GM12874 (cell line): ENCODE results near the gene MRAS.

Experiments
- TF ChIP-seq, protein P1 (sequence below): IDR thresholded peaks from 2 replicates; pipeline ENCODE4 v1.5.1; 2011; ENCODE audit warnings: low read depth, mild to moderate bottlenecking, control low read depth, low read length, moderate library complexity; ENCODE audit not compliant: insufficient read depth

MRAS gene

GRCh38 chr3:138317687-138318086 lies 30.7 kb upstream of the MRAS start:
- TF ChIP-seq, protein P1, sequence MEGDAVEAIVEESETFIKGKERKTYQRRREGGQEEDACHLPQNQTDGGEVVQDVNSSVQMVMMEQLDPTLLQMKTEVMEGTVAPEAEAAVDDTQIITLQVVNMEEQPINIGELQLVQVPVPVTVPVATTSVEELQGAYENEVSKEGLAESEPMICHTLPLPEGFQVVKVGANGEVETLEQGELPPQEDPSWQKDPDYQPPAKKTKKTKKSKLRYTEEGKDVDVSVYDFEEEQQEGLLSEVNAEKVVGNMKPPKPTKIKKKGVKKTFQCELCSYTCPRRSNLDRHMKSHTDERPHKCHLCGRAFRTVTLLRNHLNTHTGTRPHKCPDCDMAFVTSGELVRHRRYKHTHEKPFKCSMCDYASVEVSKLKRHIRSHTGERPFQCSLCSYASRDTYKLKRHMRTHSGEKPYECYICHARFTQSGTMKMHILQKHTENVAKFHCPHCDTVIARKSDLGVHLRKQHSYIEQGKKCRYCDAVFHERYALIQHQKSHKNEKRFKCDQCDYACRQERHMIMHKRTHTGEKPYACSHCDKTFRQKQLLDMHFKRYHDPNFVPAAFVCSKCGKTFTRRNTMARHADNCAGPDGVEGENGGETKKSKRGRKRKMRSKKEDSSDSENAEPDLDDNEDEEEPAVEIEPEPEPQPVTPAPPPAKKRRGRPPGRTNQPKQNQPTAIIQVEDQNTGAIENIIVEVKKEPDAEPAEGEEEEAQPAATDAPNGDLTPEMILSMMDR = no peak

GRCh38 chr3:138323971-138324370 lies 24.4 kb upstream of the MRAS start:
- TF ChIP-seq, protein P1 = no peak

DNA sequence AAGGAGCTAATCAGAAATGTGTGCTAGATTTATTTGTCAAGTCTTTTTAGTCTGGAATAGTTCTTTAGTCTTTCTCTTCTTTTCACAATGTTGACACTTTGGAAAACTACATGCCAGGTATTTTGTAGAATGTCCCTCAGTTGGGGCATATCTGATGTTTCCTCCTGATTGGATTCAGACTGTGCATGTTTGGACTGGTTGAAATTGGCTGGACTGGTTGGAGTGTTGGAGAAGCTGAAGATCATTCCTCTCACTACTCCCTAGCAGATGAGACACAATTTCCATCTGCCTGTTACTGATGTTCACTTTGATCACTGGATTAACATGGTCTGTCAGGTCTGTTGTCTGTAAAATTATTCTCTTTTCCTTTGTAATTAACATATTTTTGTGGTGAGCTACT lies 22.4 kb upstream of the MRAS start:
- TF ChIP-seq, protein P1 = no peak

GRCh38 chr3:138326866-138327595 lies 21.3 kb upstream of the MRAS start:
- TF ChIP-seq, protein P1 = no peak

- TF ChIP-seq, protein P1 = no peak
Measured at GRCh38 chr3:138327831-138328230, 20.5 kb upstream of the MRAS start.

GRCh38 chr3:138328341-138328740 lies 20.0 kb upstream of the MRAS start:
- TF ChIP-seq, protein P1 = no peak

DNA sequence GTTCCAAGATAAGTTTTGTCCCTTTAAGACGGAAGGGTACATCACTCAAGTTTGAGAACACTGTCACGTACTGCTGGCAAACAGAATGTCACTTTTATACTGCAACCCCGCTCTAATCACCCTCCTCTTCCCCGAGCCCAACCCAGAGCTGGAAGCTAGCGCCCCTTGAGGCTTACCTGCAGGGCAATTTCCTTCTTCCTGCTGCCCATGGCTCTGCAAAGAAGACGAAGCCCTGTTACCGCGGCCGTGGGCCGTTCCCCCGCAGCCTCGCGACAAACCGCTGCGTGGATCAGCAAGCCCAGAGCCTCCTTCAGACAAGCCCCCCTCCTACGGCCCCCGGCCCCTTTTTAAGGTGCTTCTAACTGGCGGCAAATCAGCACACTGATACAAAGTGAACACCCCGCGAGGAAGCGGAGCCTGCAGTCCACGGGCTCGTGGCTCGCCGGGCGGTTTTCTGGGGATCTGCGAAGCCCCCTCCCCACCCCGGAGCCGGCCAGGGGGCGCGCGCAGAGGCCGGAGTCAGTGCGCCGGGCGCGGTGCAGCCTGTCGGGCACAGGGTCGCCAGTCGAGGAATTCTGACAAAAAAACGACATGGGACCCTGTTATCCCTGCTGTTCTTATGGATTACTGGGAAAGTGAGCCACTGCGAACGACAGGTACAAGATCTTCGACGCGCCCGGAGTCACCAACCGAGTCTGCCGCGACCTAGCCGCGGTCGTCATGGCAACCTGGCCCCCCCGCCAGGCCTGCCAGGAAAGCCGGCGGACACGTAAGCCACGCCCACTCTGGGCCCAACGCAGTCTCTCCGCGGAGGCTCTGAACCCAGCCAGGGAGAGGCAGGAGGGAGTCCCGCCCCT lies 19.0 kb upstream of the MRAS start, which contains the start of gene NME9:
TSS of gene NME9 (minus strand) at position 725 of the 857 bp plus-strand sequence. CDS start at position 209, 516 bp downstream.
- TF ChIP-seq, protein P1 = peak; percentile 69
